Measurements from ENCODE around the gene NUDT16L1. TPM values are rescaled to one million over a fixed set of nuclear protein-coding genes. Genes with fewer than 3 reads are reported as not detected.

NUDT16L1 gene
- total and polyA plus RNA-seq, 2 of the 13 experiments (the other 11 are each of a cell fraction or from before 2014, with no cell fraction given): 28.0 to 40.5 TPM

- TF ChIP-seq, protein P1, sequence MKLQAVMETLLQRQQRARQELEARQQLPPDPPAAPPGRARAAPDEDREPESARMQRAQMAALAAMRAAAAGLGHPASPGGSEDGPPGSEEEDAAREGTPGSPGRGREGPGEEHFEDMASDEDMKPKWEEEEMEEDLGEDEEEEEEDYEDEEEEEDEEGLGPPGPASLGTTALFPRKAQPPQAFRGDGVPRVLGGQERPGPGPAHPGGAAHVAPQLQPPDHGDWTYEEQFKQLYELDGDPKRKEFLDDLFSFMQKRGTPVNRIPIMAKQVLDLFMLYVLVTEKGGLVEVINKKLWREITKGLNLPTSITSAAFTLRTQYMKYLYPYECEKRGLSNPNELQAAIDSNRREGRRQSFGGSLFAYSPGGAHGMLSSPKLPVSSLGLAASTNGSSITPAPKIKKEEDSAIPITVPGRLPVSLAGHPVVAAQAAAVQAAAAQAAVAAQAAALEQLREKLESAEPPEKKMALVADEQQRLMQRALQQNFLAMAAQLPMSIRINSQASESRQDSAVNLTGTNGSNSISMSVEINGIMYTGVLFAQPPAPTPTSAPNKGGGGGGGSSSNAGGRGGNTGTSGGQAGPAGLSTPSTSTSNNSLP (IDR thresholded peaks at IDR 0.05; ENCODE audit: low read depth, low read length): no peak
- TF ChIP-seq HNRNPK (IDR thresholded peaks at IDR 0.05; ENCODE audit: low read depth, low read length, poor library complexity, severe bottlenecking) (peak; percentile 9), LCORL (IDR thresholded peaks at IDR 0.05) (no peak), LCORL (CRISPR knock-in tag; IDR thresholded peaks at IDR 0.05) (0 out of 2 replicates have a peak, but pooled peaks have one; percentile 63), THYN1 (CRISPR knock-in tag; IDR thresholded peaks at IDR 0.05; ENCODE audit: borderline replicate concordance, low read depth) (0 out of 2 replicates have a peak, but pooled peaks have one; percentile 16), ZNF337 (CRISPR knock-in tag; IDR thresholded peaks at IDR 0.05; ENCODE audit: borderline replicate concordance, low read depth) (peak; percentile 69; the same call in 1 of the 2 replicates), ZNF331 (CRISPR knock-in tag; IDR thresholded peaks at IDR 0.05) (peak; percentile 26; the same call in 1 of the 2 replicates), POLR2G (IDR thresholded peaks at IDR 0.05; ENCODE audit: low read depth, low read length) (peak; percentile 71), BCL3 (CRISPR knock-in tag; IDR thresholded peaks at IDR 0.05) (no peak; the same call in 1 of the 2 replicates), ZNF572 (CRISPR knock-in tag; IDR thresholded peaks at IDR 0.05) (no peak), ZNF7 (CRISPR knock-in tag; IDR thresholded peaks at IDR 0.05) (no peak), ATF7-NPFF (CRISPR knock-in tag; IDR thresholded peaks at IDR 0.05; ENCODE audit: low read depth) (peak; percentile 79), AKAP8 (CRISPR knock-in tag; IDR thresholded peaks at IDR 0.05) (no peak), RNF2 (conservative IDR thresholded peaks at IDR 0.05; ENCODE audit: low read depth) (peak; percentile 65; the same call in 1 of the 2 replicates), SKIL (CRISPR knock-in tag; IDR thresholded peaks at IDR 0.05; ENCODE audit: borderline replicate concordance) (no peak; the same call in 1 of the 2 replicates)
- TF ChIP-seq, protein P2, sequence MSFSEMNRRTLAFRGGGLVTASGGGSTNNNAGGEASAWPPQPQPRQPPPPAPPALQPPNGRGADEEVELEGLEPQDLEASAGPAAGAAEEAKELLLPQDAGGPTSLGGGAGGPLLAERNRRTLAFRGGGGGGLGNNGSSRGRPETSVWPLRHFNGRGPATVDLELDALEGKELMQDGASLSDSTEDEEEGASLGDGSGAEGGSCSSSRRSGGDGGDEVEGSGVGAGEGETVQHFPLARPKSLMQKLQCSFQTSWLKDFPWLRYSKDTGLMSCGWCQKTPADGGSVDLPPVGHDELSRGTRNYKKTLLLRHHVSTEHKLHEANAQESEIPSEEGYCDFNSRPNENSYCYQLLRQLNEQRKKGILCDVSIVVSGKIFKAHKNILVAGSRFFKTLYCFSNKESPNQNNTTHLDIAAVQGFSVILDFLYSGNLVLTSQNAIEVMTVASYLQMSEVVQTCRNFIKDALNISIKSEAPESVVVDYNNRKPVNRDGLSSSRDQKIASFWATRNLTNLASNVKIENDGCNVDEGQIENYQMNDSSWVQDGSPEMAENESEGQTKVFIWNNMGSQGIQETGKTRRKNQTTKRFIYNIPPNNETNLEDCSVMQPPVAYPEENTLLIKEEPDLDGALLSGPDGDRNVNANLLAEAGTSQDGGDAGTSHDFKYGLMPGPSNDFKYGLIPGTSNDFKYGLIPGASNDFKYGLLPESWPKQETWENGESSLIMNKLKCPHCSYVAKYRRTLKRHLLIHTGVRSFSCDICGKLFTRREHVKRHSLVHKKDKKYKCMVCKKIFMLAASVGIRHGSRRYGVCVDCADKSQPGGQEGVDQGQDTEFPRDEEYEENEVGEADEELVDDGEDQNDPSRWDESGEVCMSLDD (CRISPR knock-in tag; IDR thresholded peaks at IDR 0.05; ENCODE audit: borderline replicate concordance): peak; percentile 69; the same call in 1 of the 2 replicates
Observed at GRCh38 chr16:4734063-4734729, 40.8 kb downstream of the NUDT16L1 start, which contains the start of the genes ANKS3 and DNAAF8 (continued).

Data from HepG2 (cell line).